DMS 273 (cell line): ENCODE results near the gene TBXT.
"Not testable (repeated sequence)": the region's sequence is repeated elsewhere in the genome, so short reads cannot be mapped to it uniquely, and the experiment has no call there.

Experiments
- DNase-seq: peaks from one replicate; lab custom pipeline; 2025; ENCODE audit not compliant: unreplicated experiment; lab: John Stamatoyannopoulos, UW

The TBXT gene

DNA sequence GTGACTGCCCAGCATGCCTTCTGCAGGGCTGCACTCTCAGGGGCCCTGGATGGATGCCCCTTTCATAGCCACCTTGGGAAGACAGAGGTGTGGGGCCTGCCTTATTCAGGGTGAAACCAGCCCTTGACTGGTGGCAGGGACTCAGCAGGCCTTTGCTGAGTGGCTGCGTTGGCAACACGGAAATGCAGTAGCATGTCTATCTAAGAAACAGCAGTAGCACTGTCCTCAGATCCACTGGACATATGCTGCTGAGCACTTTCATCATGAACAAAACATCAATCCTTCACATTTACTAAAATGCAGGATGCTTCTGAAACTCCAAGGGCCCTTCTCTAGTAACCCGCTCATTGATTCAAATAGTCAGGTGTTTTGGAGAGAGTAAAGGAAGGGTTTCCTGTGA lies 4.9 kb upstream of the TBXT start:
- DNase-seq, result no peak

GRCh38 chr6:166169549-166170421 lies 2.1 kb upstream of the TBXT start:
- DNase-seq, result no peak

GRCh38 chr6:166168616-166169548 lies 1.2 kb upstream of the TBXT start:
- no peak for DNase-seq

DNA sequence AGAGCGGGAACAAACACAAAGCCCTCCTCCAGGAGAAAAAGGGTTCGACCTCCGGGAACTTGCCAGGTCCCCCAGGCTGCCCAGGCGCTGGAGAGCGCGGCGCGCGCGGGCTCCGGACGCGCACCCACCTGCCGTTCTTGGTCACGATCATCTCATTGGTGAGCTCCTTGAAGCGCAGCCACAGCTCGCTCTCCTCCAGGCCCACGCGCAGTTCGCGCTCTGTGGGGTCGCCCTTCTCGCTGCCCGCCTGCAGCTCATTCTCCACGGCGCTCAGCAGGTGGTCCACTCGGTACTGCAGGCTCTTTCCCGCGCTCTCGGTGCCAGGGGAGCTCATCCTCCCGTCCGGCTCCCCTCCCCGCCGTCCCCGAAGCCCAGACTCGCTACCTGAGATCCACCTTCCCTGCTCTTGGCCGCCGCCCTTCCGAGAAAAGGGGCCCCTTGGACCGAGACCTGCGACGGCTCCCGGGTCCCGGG lies 356 bp downstream of the TBXT start:
- peak; percentile 14 for DNase-seq

- DNase-seq, result no peak
Observed at GRCh38 chr6:166166314-166167257, 1.1 kb downstream of the TBXT start.

- no peak for DNase-seq
Observed at GRCh38 chr6:166165558-166166313, 1.9 kb downstream of the TBXT start.

GRCh38 chr6:166162599-166163342 lies 4.9 kb downstream of the TBXT start:
- DNase-seq, result no peak

DNA sequence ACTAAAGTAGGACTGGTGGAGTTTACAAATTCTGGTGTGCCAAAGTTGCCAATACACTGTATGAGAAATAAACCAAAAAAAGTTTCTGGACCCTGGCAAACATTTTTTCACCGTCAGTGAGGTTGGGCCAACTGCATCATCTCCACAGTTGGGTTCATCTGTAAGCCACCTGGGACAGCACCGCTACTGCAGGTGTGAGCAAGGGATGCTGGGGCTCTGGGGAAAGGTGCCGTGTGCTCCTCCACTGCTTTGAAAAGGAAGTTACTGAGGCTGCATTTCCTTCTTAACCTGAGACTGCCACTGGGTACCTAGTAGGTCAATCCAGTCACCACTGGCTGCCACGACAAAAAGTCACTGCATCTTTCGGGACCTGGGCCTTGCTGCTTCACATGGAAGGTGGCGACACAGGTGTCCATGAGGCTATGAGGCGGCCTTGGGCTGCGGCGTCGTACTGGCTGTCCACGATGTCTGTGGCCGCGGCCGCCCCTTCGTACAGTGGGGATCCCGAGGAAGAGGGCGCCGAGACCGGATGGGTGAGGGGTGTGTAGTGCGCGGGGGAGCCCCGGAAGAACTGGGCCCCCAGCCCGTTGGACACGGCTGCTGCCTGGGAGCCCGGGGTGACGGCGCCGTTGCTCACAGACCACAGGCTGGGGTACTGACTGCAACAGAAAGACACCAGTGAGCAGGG lies 9.6 kb downstream of the TBXT start:
- no peak for DNase-seq

- peak; percentile 17 for DNase-seq
Observed at GRCh38 chr6:166156942-166157341, 10.7 kb downstream of the TBXT start.

GRCh38 chr6:166153966-166154365 lies 13.7 kb downstream of the TBXT start:
- DNase-seq, result peak; percentile 62

DNA sequence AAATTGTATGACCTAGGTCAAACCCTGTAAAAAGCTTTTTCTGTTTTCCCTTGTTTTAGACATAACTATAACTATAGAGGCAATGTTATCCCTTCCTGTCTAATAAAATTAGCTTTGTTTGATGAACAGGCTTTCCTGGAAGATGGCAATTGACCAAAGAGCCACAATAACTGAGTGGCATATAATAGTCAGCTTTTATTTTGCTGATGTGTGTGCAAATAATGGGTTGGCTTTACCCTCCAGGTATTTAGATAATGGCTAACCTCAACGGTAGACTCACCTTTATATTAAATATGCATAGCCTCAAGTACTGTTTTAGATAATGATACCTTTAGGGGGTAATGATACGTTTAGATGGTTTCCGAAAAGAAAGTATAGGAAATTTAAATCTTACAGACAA lies 15.0 kb downstream of the TBXT start:
- DNase-seq, result no peak

DNA sequence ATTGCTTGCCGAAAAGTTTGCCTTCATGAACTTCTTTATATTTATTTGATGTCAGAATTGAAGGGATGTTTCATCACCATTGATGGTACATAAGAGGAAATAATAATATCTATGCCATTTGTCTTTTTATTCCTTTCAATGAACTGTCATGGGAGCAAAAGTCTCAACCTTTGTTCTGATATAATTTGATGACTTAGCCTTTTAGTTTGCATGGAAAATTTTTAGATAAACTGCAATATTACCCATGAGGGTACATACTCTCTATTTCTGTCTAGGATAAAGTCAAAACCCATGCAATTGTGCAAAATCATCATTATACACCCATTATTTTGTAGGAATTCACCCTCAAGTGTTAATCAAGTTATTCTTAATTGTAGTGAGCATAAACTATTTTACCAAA lies 15.9 kb downstream of the TBXT start:
- no peak for DNase-seq

DNA sequence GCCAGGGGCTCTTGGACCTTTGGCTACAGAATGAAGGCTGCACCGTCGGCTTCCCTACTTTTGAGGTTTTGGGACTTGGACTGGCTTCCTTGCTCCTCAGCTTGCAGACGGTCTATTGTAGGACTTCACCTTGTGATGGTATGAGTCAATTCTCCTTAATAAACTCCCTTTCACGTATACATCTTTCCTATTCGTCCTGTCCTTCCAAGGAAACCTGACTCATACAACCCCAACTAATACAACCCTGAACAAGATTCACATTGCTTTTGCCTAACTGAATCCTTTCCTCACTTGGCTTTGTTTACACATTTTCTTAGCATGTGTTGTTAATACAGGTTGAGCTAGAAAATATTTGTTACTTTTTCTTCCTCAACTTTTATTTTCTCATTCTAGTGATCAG lies 21.9 kb downstream of the TBXT start:
- no peak for DNase-seq

GRCh38 chr6:166143011-166143410 lies 24.6 kb downstream of the TBXT start:
- no peak for DNase-seq

DNA sequence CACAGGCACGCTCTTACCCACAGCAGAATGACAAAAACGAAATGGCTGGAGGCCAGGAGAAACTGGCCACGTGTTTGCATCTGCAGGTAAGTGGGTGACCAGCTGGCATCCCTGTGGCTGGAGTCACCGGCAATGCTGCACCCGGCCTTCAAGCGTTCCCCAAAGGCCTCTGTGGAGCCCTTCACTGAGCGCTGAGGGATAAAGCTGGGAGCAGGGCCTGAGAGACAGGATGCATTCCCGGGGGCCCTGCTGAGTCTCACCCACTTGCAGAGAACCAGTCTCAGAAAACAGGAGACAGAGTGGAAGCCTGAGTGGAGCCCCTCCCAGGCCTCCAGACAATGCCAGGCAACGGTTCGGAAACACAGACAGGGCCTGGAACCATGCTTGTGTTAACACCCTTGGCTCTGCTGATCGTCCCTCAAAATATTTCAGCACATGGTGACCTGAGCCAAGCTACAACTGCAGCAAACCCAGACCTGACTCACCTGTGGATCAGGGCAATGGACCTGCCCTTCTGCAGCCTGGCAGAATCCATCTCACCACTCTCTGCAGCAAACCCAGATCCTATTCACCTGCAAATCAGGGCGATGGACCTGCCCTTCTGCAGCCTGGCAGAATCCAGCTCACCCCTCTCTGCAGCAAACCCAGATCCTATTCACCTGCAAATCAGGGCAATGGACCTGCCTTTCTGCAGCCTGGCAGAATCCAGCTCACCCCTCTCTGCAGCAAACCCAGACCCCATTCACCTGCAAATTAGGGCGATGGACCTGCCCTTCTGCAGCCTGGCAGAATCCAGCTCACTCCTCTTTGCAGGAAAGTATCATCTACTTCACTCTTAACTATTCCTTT lies 39.8 kb downstream of the TBXT start:
- no peak for DNase-seq

GRCh38 chr6:166123115-166123514 lies 44.5 kb downstream of the TBXT start:
- DNase-seq, result not testable (repeated sequence)

GRCh38 chr6:166121726-166122125 lies 45.9 kb downstream of the TBXT start:
- no peak for DNase-seq
